Adipose tissue (tissue), 3 donors: ENCODE data around the gene PIP5K1B. TPM values are rescaled to one million over a fixed set of nuclear protein-coding genes. Genes with fewer than 3 reads are reported as not detected.

Source experiments
- H3K27ac ChIP-seq: one replicate; pipeline ENCODE4 v1.5.1; 2013; ENCODE audit warnings: low read depth, low read length
- WGBS, 3 donors: extraction: QIAGEN DNeasy Blood & Tissue Kit; methylation state at CpG; one replicate each; pipeline ENCODE4 v1.1.7; 2013; 5-methylcytosine and 5-hydroxymethylcytosine counted together
- polyA plus RNA-seq, 3 donors: library from polyadenylated mRNA; stranded (reverse); fragments of 200-250 nt; gene quantifications; one replicate each; pipeline ENCODE4 v1.2.3, GENCODE V29; 2013
- donor health status: healthy with polysubstance abuse.
- donor health status: Bipolar disorder and iron deficiency.
- donor health status: healthy.

The PIP5K1B gene
- polyA plus RNA-seq, 3 donors, result 0.67 to 4.3 (median 2.0) TPM

GRCh38 chr9:68785965-68786364, 80.9 kb downstream of the PIP5K1B start:
- WGBS, 3 donors, result 47 to 62% (median 57%) methylated on average over 2 of the region's 2 CpGs

GRCh38 chr9:68791169-68791568, 86.1 kb downstream of the PIP5K1B start:
- WGBS, 3 donors, result 76 to 93% (median 84%) methylated on average over 3 of the region's 3 CpGs
- H3K27ac ChIP-seq, result no peak overlapping the region

More at GRCh38 chr9:68785965-68786364, 80.9 kb downstream of the PIP5K1B start:
- H3K27ac ChIP-seq, result no peak overlapping the region

- 75 to 90% (median 76%) methylated on average over 6 of the region's 6 CpGs for WGBS, 3 donors
- H3K27ac ChIP-seq, result no peak overlapping the region
Observed at GRCh38 chr9:68793605-68794343, 88.7 kb downstream of the PIP5K1B start.

GRCh38 chr9:68794898-68795297, 89.9 kb downstream of the PIP5K1B start:
- 19 to 53% (median 38%) methylated on average over 4 of the region's 4 CpGs for WGBS, 3 donors
- no peak overlapping the region for H3K27ac ChIP-seq

GRCh38 chr9:68795411-68795810, 90.4 kb downstream of the PIP5K1B start:
- 44 to 72% (median 61%) methylated on average over 2 of the region's 2 CpGs for WGBS, 3 donors

GRCh38 chr9:68797116-68797515, 92.1 kb downstream of the PIP5K1B start:
- 86 to 94% (median 87%) methylated on average over 3 of the region's 3 CpGs for WGBS, 3 donors
- H3K27ac ChIP-seq, result no peak overlapping the region

More at GRCh38 chr9:68795411-68795810, 90.4 kb downstream of the PIP5K1B start:
- H3K27ac ChIP-seq, result no peak overlapping the region

- H3K27ac ChIP-seq, result no peak overlapping the region
- 46 to 78% (median 55%) methylated on average over 1 of the region's 1 CpG for WGBS, 3 donors
Observed at GRCh38 chr9:68798423-68798822, 93.4 kb downstream of the PIP5K1B start.

GRCh38 chr9:68800836-68801235, 95.8 kb downstream of the PIP5K1B start:
- 86 to 97% (median 90%) methylated on average over 2 of the region's 2 CpGs for WGBS, 3 donors
- no peak overlapping the region for H3K27ac ChIP-seq

- 57 to 71% (median 64%) methylated on average over 6 of the region's 6 CpGs for WGBS, 3 donors
- H3K27ac ChIP-seq, result no peak overlapping the region
Observed at GRCh38 chr9:68802525-68803015, 97.5 kb downstream of the PIP5K1B start.

GRCh38 chr9:68804911-68805889, 100.2 kb downstream of the PIP5K1B start:
- no peak overlapping the region for H3K27ac ChIP-seq
- WGBS, 3 donors, result 61 to 82% (median 77%) methylated on average over 11 of the region's 11 CpGs

GRCh38 chr9:68805890-68806517, 101.0 kb downstream of the PIP5K1B start:
- no peak overlapping the region for H3K27ac ChIP-seq

GRCh38 chr9:68808338-68808890, 103.4 kb downstream of the PIP5K1B start:
- H3K27ac ChIP-seq, result no peak overlapping the region
- 84 to 87% (median 84%) methylated on average over 6 of the region's 6 CpGs for WGBS, 3 donors

More at GRCh38 chr9:68805890-68806517, 101.0 kb downstream of the PIP5K1B start:
- WGBS, 3 donors, result 85 to 90% (median 89%) methylated on average over 3 of the region's 3 CpGs

GRCh38 chr9:68817079-68817875, 112.2 kb downstream of the PIP5K1B start:
- no peak overlapping the region for H3K27ac ChIP-seq
- 53 to 85% (median 80%) methylated on average over 8 of the region's 8 CpGs for WGBS, 3 donors

GRCh38 chr9:68819065-68819464, 114.0 kb downstream of the PIP5K1B start:
- H3K27ac ChIP-seq, result no peak overlapping the region
- WGBS, 3 donors, result 93 to 98% (median 94%) methylated on average over 2 of the region's 2 CpGs

GRCh38 chr9:68821911-68822310, 116.9 kb downstream of the PIP5K1B start:
- 85 to 94% (median 87%) methylated on average over 2 of the region's 2 CpGs for WGBS, 3 donors
- H3K27ac ChIP-seq, result no peak overlapping the region

GRCh38 chr9:68822596-68823165, 117.6 kb downstream of the PIP5K1B start:
- H3K27ac ChIP-seq, result no peak overlapping the region
- WGBS, 3 donors, result 26 to 56% (median 41%) methylated on average over 6 of the region's 6 CpGs
